H1 (cell line): Measurements from ENCODE around the gene CFP. TPM values are rescaled to one million over a fixed set of nuclear protein-coding genes. Genes with fewer than 3 reads are reported as not detected.

Source experiments
- CTCF ChIA-PET: fragments of 300-600 bp; sonication (Branson Sonifier 250); formaldehyde crosslinking; loops from one replicate; lab custom pipeline; 2021; ENCODE audit not compliant: partially characterized antibody; lab: Charles Lee
- POLR2A ChIA-PET: fragments of 300-600 bp; sonication (Branson Sonifier 250); formaldehyde crosslinking; loops from one replicate; lab custom pipeline; 2021; ENCODE audit warnings: inconsistent platforms; ENCODE audit not compliant: partially characterized antibody; lab: Charles Lee
- DNase-seq, 2 experiments: peaks; one replicate each; pipeline versions ENCODE4 v3.0.0 to v3.0.0-alpha.2; 2010 to 2022; ENCODE audit warnings: low spot score in 2 of 2, low read depth in 1 of 2, mixed read lengths in 1 of 2
- FAIRE-seq: peaks from 2 replicates; lab custom pipeline; 2011; peaks lifted over from hg19 to GRCh38; lab: Jason Lieb, UNC
- H2AFZ ChIP-seq: 2 replicates; pipeline ENCODE4 v1.8.1; 2012; ENCODE audit warnings: low read length, inconsistent platforms
- H2AK5ac ChIP-seq: 2 replicates; pipeline ENCODE4 v1.6.1; 2013; ENCODE audit warnings: low read depth, low read length
- H2BK120ac ChIP-seq: replicated peaks from 2 replicates; pipeline ENCODE3; 2013; ENCODE audit warnings: low read depth, low read length, inconsistent platforms
- H2BK12ac ChIP-seq: 2 replicates; pipeline ENCODE4 v1.6.1; 2013; ENCODE audit warnings: low read depth, low read length
- H2BK15ac ChIP-seq: 2 replicates; pipeline ENCODE4 v1.6.1; 2013; ENCODE audit warnings: low read length
- H2BK20ac ChIP-seq: 2 replicates; pipeline ENCODE4 v1.6.1; 2013; ENCODE audit warnings: low read length
- H2BK5ac ChIP-seq: 2 replicates; pipeline ENCODE4 v1.6.1; 2013; ENCODE audit warnings: low read depth, low read length
- H3K14ac ChIP-seq: 2 replicates; pipeline ENCODE4 v1.6.1; 2013; ENCODE audit warnings: inconsistent platforms; ENCODE audit not compliant: insufficient read length
- H3K18ac ChIP-seq: 2 replicates; pipeline ENCODE4 v1.6.1; 2013; ENCODE audit warnings: low read length; ENCODE audit errors: extremely low read depth
- H3K23ac ChIP-seq: 2 replicates; pipeline ENCODE4 v1.6.1; 2013; ENCODE audit warnings: inconsistent platforms; ENCODE audit not compliant: insufficient read length
- H3K23me2 ChIP-seq: 2 replicates; pipeline ENCODE4 v1.6.1; 2013; ENCODE audit warnings: low read depth, low read length
- H3K27ac ChIP-seq: 2 replicates; pipeline ENCODE4 v1.6.1; 2011; ENCODE audit warnings: low read depth, low read length, inconsistent platforms
- H3K27me3 ChIP-seq, 4 experiments: replicated peaks in 1 of 4; 1 replicate in 1 of 4; 2 replicates in 3 of 4; pipeline versions ENCODE4 v1.6.1 to v1.8.1; 2011 to 2013; ENCODE audit warnings: low read length in 3 of 4, mild to moderate bottlenecking in 3 of 4, inconsistent platforms in 2 of 4, mixed read lengths in 2 of 4, moderate library complexity in 1 of 4; ENCODE audit not compliant: control insufficient read depth in 3 of 4, insufficient read depth in 3 of 4; ENCODE audit errors: extremely low read depth in 1 of 4
- H3K36me3 ChIP-seq, 4 experiments: 2 replicates each; pipeline versions ENCODE4 v1.6.1 to v1.8.1; 2011 to 2013; ENCODE audit warnings: mild to moderate bottlenecking in 4 of 4, low read length in 3 of 4, moderate library complexity in 2 of 4, control low read depth in 1 of 4, inconsistent platforms in 1 of 4; ENCODE audit not compliant: insufficient read depth in 4 of 4, control insufficient read depth in 2 of 4
- H3K4ac ChIP-seq: replicated peaks from 2 replicates; pipeline ENCODE3; 2013; ENCODE audit warnings: low read length, low read depth, mixed read lengths, inconsistent platforms; ENCODE audit not compliant: insufficient read length
- H3K4me1 ChIP-seq, 4 experiments: replicated peaks in 1 of 4; 1 replicate in 1 of 4; 2 replicates in 3 of 4; pipeline versions ENCODE4 v1.6.1 to v1.8.1; 2011 to 2013; ENCODE audit warnings: low read length in 3 of 4, inconsistent platforms in 2 of 4, mixed read lengths in 1 of 4; ENCODE audit not compliant: insufficient read depth in 4 of 4, control insufficient read depth in 3 of 4
- H3K4me2 ChIP-seq, 2 experiments: 2 replicates each; pipeline versions ENCODE4 v1.6.1 to v1.8.1; 2011 to 2013; ENCODE audit warnings: low read depth in 2 of 2, low read length in 2 of 2, control low read depth in 1 of 2, inconsistent platforms in 1 of 2, mild to moderate bottlenecking in 1 of 2; ENCODE audit not compliant: insufficient read depth in 1 of 2
- H3K4me3 ChIP-seq, 4 experiments: fragments of 200-600, 300-600 bp in 1 of 4; sonication (generic), shearing (Covaris generic), sonication (Bioruptor Twin) in 1 of 4; 2 replicates each; pipeline versions ENCODE4 v1.5.1 to v1.8.1; 2011 to 2016; ENCODE audit warnings: low read length in 4 of 4, low read depth in 3 of 4, control low read depth in 2 of 4, inconsistent platforms in 2 of 4, mild to moderate bottlenecking in 2 of 4, mixed read lengths in 1 of 4, moderate library complexity in 1 of 4; ENCODE audit not compliant: insufficient read depth in 2 of 4; ENCODE audit errors: extremely low read depth in 1 of 4
- H3K56ac ChIP-seq: replicated peaks from 2 replicates; pipeline ENCODE3; 2013; ENCODE audit warnings: low read depth, mild to moderate bottlenecking, mixed read lengths, low read length, inconsistent platforms; ENCODE audit not compliant: insufficient read length
- H3K79me1 ChIP-seq: 2 replicates; pipeline ENCODE4 v1.6.1; 2013; ENCODE audit warnings: low read depth, low read length, control low read depth
- H3K79me2 ChIP-seq, 2 experiments: 2 replicates each; pipeline versions ENCODE4 v1.6.1 to v1.8.1; 2012 to 2013; ENCODE audit warnings: low read length in 2 of 2, mild to moderate bottlenecking in 2 of 2, inconsistent platforms in 1 of 2; ENCODE audit not compliant: insufficient read depth in 2 of 2, control insufficient read depth in 1 of 2
- H3K9ac ChIP-seq, 4 experiments: replicated peaks in 1 of 4; 1 replicate in 1 of 4; 2 replicates in 3 of 4; pipeline versions ENCODE4 v1.6.1 to v1.8.1; 2011 to 2013; ENCODE audit warnings: low read depth in 3 of 4, low read length in 3 of 4, control low read depth in 2 of 4, mild to moderate bottlenecking in 2 of 4, moderate library complexity in 2 of 4, inconsistent platforms in 1 of 4; ENCODE audit errors: extremely low read depth in 1 of 4
- H3K9me3 ChIP-seq, 2 experiments: 2 replicates each; pipeline versions ENCODE4 v1.6.1 to v1.8.1; 2012 to 2013; ENCODE audit warnings: mild to moderate bottlenecking in 2 of 2, moderate library complexity in 2 of 2, control low read depth in 1 of 2, inconsistent platforms in 1 of 2, low read depth in 1 of 2, low read length in 1 of 2, mixed read lengths in 1 of 2; ENCODE audit not compliant: insufficient read depth in 2 of 2
- H4K20me1 ChIP-seq, 2 experiments: replicated peaks in 1 of 2; 2 replicates each; pipeline versions ENCODE3 to v1.8.1; 2011 to 2013; ENCODE audit warnings: inconsistent platforms in 2 of 2, low read length in 2 of 2, mild to moderate bottlenecking in 1 of 2; ENCODE audit not compliant: insufficient read depth in 2 of 2, control insufficient read depth in 1 of 2
- H4K5ac ChIP-seq: 2 replicates; pipeline ENCODE4 v1.6.1; 2013; ENCODE audit warnings: low read length, low read depth, mixed read lengths, inconsistent platforms; ENCODE audit not compliant: insufficient read length
- H4K8ac ChIP-seq: 2 replicates; pipeline ENCODE4 v1.8.0; 2013; ENCODE audit warnings: mild to moderate bottlenecking, moderate library complexity, low read length, inconsistent platforms; ENCODE audit not compliant: insufficient read depth; ENCODE audit errors: extremely low read depth
- H4K91ac ChIP-seq: replicated peaks from 2 replicates; pipeline ENCODE3; 2013; ENCODE audit warnings: low read length, mixed read lengths, inconsistent platforms; ENCODE audit not compliant: insufficient read length
- CTBP2 ChIP-seq: IDR thresholded peaks from 2 replicates; pipeline ENCODE4 v1.7.0; 2011; ENCODE audit warnings: borderline replicate concordance, mild to moderate bottlenecking, moderate library complexity, mixed read lengths, low read length; ENCODE audit not compliant: insufficient read depth, insufficient read length
- EP300 ChIP-seq, 2 experiments: IDR thresholded peaks; 1 replicate in 1 of 2; 2 replicates in 1 of 2; pipeline ENCODE4 v1.6.1; 2011 to 2012; ENCODE audit warnings: low read depth in 2 of 2, low read length in 2 of 2, mild to moderate bottlenecking in 2 of 2, borderline replicate concordance in 1 of 2, inconsistent platforms in 1 of 2, moderate library complexity in 1 of 2
- NRF1 ChIP-seq: IDR thresholded peaks from 2 replicates; pipeline ENCODE4 v1.6.1; 2011; ENCODE audit warnings: mild to moderate bottlenecking, low read depth, low read length, improper control_type of control experiment
- POLR2A ChIP-seq, 2 experiments: IDR thresholded peaks; 1 replicate in 1 of 2; 2 replicates in 1 of 2; pipeline ENCODE4 v1.6.1; 2011; ENCODE audit warnings: low read depth in 2 of 2, low read length in 2 of 2, mild to moderate bottlenecking in 2 of 2; ENCODE audit errors: control extremely low read depth in 1 of 2
- SAP30 ChIP-seq: fragments of 300-600 bp; sonication (generic); IDR thresholded peaks from 2 replicates; pipeline ENCODE4 v1.7.1; 2012; ENCODE audit warnings: low read length, moderate library complexity, mild to moderate bottlenecking, inconsistent platforms; ENCODE audit not compliant: insufficient read depth, insufficient replicate concordance
- SIRT6 ChIP-seq: IDR thresholded peaks from one replicate; pipeline ENCODE4 v1.7.1; 2012; ENCODE audit warnings: low read length, inconsistent platforms
- SP1 ChIP-seq: IDR thresholded peaks from 2 replicates; pipeline ENCODE4 v1.6.1; 2011; ENCODE audit warnings: low read depth, low read length
- SRF ChIP-seq: IDR thresholded peaks from 2 replicates; pipeline ENCODE4 v1.6.1; 2011; ENCODE audit warnings: mild to moderate bottlenecking, low read depth, low read length, moderate library complexity
- SUZ12 ChIP-seq: fragments of 200-600 bp; sonication (generic); IDR thresholded peaks from 2 replicates; pipeline ENCODE4 v1.6.1; 2012; ENCODE audit warnings: mild to moderate bottlenecking, inconsistent platforms, low read length, moderate library complexity, mixed read lengths
- TAF1 ChIP-seq: IDR thresholded peaks from 2 replicates; pipeline ENCODE4 v1.6.1; 2011; ENCODE audit warnings: mild to moderate bottlenecking, low read depth, low read length
- TAF7 ChIP-seq: optimal IDR thresholded peaks from 2 replicates; pipeline ENCODE3; 2011; ENCODE audit warnings: low read depth, mild to moderate bottlenecking, inconsistent platforms, low read length, moderate library complexity, borderline replicate concordance
- WGBS, 2 experiments: shearing (Covaris generic) in 1 of 2; methylation state at CpG; one replicate each; pipeline versions ENCODE4 v1.1.6 to v1.1.7; 2013 to 2015; ENCODE audit warnings: low lambda C conversion rate in 2 of 2, mixed read lengths in 2 of 2, inconsistent platforms in 1 of 2, low coverage in 1 of 2, missing lambda C conversion rate in 1 of 2; ENCODE audit not compliant: insufficient replicate concordance in 2 of 2, insufficient coverage in 1 of 2, insufficient read length in 1 of 2; ENCODE audit errors: extremely low coverage in 1 of 2, missing lambda C conversion rate in 1 of 2; 5-methylcytosine and 5-hydroxymethylcytosine counted together
- polyA plus RNA-seq, 7 experiments: library from polyadenylated mRNA; depleted of rRNA in 3 of 7; stranded (reverse) in 5 of 7; unstranded in 2 of 7; fragments of >200 nt in 5 of 7; fragments of 200-250 nt in 2 of 7; gene quantifications; 1 replicate in 5 of 7; 2 replicates in 1 of 7; 4 replicates in 1 of 7; pipeline versions ENCODE4 v1.2.1 to v1.2.3, GENCODE V29; 2011 to 2013; ENCODE audit warnings: missing spikeins in 2 of 7, mixed read lengths in 2 of 7
- total RNA-seq: library from RNA; stranded (reverse); fragmentation: NEBNext Ultra II Directional; extraction: Animal tissue kit (Norgen Biotek cat#: 25700); gene quantifications from 2 replicates; pipeline ENCODE4 v1.2.1, GENCODE V29; 2021
- TF ChIP-seq, protein P1 (sequence below), 3 experiments: IDR thresholded peaks; 1 replicate in 2 of 3; 2 replicates in 1 of 3; pipeline versions ENCODE4 v1.5.1 to v1.6.1; 2011; ENCODE audit warnings: low read length in 3 of 3, mild to moderate bottlenecking in 3 of 3, inconsistent platforms in 2 of 3, low read depth in 1 of 3, moderate library complexity in 1 of 3; ENCODE audit not compliant: insufficient read depth in 1 of 3; ENCODE audit errors: control extremely low read depth in 1 of 3

CFP gene
- total and polyA plus RNA-seq, 2 of the 8 experiments (the other 6 are each of a cell fraction or from before 2014, with no cell fraction given), result 0.76 to 2.2 TPM

DNA sequence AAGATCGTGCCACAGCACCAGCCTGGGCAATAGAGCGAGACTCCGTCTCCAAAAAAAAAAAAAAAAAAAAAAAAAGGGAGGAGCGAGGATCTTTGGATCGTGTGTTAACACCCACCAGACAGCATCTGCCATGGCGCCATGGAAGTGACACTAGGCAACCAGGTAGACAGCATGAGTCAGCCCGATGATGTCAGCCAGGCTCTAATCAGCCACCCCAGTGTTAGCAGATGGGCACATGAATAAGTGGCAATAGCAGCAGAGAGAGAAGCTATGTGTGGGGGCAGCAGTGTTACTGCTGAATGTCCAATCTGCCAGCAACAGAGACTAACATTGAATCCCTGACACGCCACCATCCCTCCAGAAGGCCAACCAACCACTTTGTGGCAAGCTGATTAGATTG lies 16.6 kb downstream of the CFP start:
- no peaks in the 10 kb centered on the region for H3K36me3 ChIP-seq
- H3K23me2 ChIP-seq, result no peaks in the 10 kb centered on the region
- H2BK5ac ChIP-seq, result no peak overlapping the region
- no peak overlapping the region for H3K4me2 ChIP-seq
- H2BK15ac ChIP-seq, result no peak overlapping the region
- no peak overlapping the region for H3K4ac ChIP-seq
- H3K23ac ChIP-seq, result no peak overlapping the region
- no peak overlapping the region for H2BK20ac ChIP-seq
- no peaks in the 10 kb centered on the region for H3K79me1 ChIP-seq
- H3K9me3 ChIP-seq, result no peaks in the 10 kb centered on the region
- 89% methylated on average over 3 of the region's 8 CpGs; no CpG with 5 or more reads in 1 of the 2 experiments for WGBS, 2 experiments
- H3K9ac ChIP-seq, result no peak overlapping the region
- no peak overlapping the region for H4K91ac ChIP-seq
- no peaks in the 10 kb centered on the region for H3K27me3 ChIP-seq
- H4K20me1 ChIP-seq, result no peaks in the 10 kb centered on the region
- ChIA-PET CTCF (interaction anchor here (1.9 to 2.1 kb wide), 2 partner anchors 12 to 31 kb away, joined by 4 to 5 read pairs; no protein-coding TSS in a partner anchor), POLR2A (interaction anchor here (1.2 kb wide), 1 partner anchor 57 kb away, joined by 3 read pairs; no protein-coding TSS in a partner anchor)
- DNase-seq, result no peak
- no peak overlapping the region for H2BK12ac ChIP-seq
- no peak overlapping the region for H4K8ac ChIP-seq
- H3K18ac ChIP-seq, result no peak overlapping the region
- no peak overlapping the region for H3K27ac ChIP-seq
- H3K79me2 ChIP-seq, result no peaks in the 10 kb centered on the region
- peaks cover 0 to 8% (median 3%) of the 10 kb centered on the region in 4 experiments; a peak in 6 of 7 replicates for H3K4me1 ChIP-seq
- H2AFZ ChIP-seq, result no peak overlapping the region
- FAIRE-seq, result no peak
- no peak overlapping the region for H2AK5ac ChIP-seq
- no peak overlapping the region for H3K14ac ChIP-seq
- no peak overlapping the region for H3K4me3 ChIP-seq
- no peak overlapping the region for H2BK120ac ChIP-seq
- H3K56ac ChIP-seq, result no peak overlapping the region
- H4K5ac ChIP-seq, result no peak overlapping the region
- TF ChIP-seq EP300 (IDR thresholded peaks at IDR 0.05; ENCODE audit: borderline replicate concordance in 1 of 2, low read depth in 2 of 2, low read length in 2 of 2) (no peak), SUZ12 (no peak), POLR2A (IDR thresholded peaks at IDR 0.05; ENCODE audit: control extremely low read depth in 1 of 2, low read depth in 2 of 2, low read length in 2 of 2) (no peak), SP1 (no peak), SIRT6 (no peak), TAF7 (no peak), SRF (no peak), CTBP2 (no peak), TAF1 (no peak), NRF1 (no peak), SAP30 (no peak)
- TF ChIP-seq, protein P1, sequence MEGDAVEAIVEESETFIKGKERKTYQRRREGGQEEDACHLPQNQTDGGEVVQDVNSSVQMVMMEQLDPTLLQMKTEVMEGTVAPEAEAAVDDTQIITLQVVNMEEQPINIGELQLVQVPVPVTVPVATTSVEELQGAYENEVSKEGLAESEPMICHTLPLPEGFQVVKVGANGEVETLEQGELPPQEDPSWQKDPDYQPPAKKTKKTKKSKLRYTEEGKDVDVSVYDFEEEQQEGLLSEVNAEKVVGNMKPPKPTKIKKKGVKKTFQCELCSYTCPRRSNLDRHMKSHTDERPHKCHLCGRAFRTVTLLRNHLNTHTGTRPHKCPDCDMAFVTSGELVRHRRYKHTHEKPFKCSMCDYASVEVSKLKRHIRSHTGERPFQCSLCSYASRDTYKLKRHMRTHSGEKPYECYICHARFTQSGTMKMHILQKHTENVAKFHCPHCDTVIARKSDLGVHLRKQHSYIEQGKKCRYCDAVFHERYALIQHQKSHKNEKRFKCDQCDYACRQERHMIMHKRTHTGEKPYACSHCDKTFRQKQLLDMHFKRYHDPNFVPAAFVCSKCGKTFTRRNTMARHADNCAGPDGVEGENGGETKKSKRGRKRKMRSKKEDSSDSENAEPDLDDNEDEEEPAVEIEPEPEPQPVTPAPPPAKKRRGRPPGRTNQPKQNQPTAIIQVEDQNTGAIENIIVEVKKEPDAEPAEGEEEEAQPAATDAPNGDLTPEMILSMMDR (IDR thresholded peaks at IDR 0.05; ENCODE audit: control extremely low read depth in 1 of 3, insufficient read depth in 1 of 3, low read depth in 1 of 3, low read length in 3 of 3), result no peak
